ENCODE data around the gene NPFF. TPM values are rescaled to one million over a fixed set of nuclear protein-coding genes. Genes with fewer than 3 reads are reported as not detected.

Gene NPFF
- total and polyA plus RNA-seq, 7 experiments from 2014 or later = not detected

DNA sequence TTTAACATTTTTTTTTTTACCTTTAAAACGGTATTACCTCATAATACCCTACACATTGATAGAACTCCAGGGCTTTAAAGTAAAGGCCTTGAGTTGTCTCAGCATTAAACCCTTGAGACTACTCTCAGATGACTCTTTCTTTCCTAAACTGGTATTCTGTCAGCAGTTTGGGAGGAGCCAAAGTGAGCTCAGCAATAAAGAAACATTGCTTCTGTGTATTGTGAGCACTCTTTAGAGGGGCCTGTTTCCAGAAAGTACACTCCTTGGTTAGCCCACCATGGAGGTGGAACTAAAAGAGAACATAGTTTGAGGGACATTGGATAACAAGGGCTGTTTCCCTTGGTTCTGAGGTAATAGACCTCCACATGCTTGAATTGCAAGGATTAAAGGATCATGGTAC lies 28.4 kb downstream of the NPFF start:
- intact Hi-C loops (cut with micrococcal nuclease) = loop anchor here in 1 of 2 donors (2.0 kb wide), 1 partner anchor 14 kb away; no protein-coding TSS in a partner anchor
- ATAC-seq (no peak), DNase-seq (no peak)
- no peaks in the 10 kb centered on the region for H3K27me3 ChIP-seq (ENCODE audit: control insufficient read depth in 2 of 2, insufficient read depth in 2 of 2, low read length in 2 of 2)
- H3K9me3 Mint-ChIP-seq = peaks cover 0 to 2% (median 0%) of the 10 kb centered on the region in 11 donors
- no peaks in the 10 kb centered on the region for H3K27me3 Mint-ChIP-seq
- H3K36me3 ChIP-seq (ENCODE audit: control insufficient read depth in 2 of 3, insufficient read depth in 3 of 3, low read length in 3 of 3) = peaks cover 31 to 96% (median 31%) of the 10 kb centered on the region in 3 experiments
- peaks cover 4 to 34% (median 17%) of the 10 kb centered on the region in 5 donors for H3K36me3 Mint-ChIP-seq
- no peaks in the 10 kb centered on the region for H3K9me3 ChIP-seq (ENCODE audit: control insufficient read depth in 2 of 3, low read length in 3 of 3)
- H3K27ac Mint-ChIP-seq = peak overlapping the region in 1 of 9 donors; percentile 62
- no peak overlapping the region for H3K4me3 Mint-ChIP-seq
- ChIA-PET POLR2A (interaction anchor here (0.6 to 5.4 kb wide), 4 partner anchors 10 to 31 kb away, joined by 3 to 47 read pairs (median 8); partner anchors contain the start of genes MAP3K12 and TARBP2), CTCF (interaction anchor here (1.5 to 7.5 kb wide), 2 partner anchors 30 to 65 kb away, joined by 4 to 36 read pairs; no protein-coding TSS in a partner anchor)
- no peak overlapping the region for H3K4me3 ChIP-seq (ENCODE audit: low read length)
- H3K27ac ChIP-seq (ENCODE audit: low read depth, low read length) = peak overlapping the region; percentile 43
- peaks cover 2 to 7% of the 10 kb centered on the region in 2 donors for H3K4me1 ChIP-seq (ENCODE audit: control insufficient read depth in 2 of 2, insufficient read depth in 2 of 2, low read length in 2 of 2)
- H3K4me1 Mint-ChIP-seq = peaks cover 10 to 40% (median 29%) of the 10 kb centered on the region in 7 donors

DNA sequence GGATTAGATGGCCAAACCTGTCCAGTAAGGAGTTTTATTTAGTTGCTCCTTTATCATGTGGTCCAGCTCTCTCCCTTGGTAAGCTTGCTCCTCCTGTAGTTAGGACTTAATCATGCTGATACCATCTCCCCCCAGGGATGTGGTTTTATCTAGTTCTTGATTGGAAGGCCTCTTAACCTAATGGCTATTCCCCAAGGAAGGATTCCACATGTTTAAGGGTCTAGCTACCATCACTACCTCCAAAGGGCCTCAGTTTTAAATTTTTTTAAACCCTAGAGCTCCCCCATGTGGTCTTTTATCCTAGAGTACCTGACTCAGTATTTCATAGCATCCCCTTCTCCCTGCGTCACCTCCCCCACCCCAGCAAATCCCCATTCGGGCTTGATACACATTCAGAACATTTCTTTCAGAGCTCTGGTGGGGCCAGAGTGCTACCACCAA lies 30.5 kb downstream of the NPFF start:
- H3K9me3 ChIP-seq (ENCODE audit: control insufficient read depth in 2 of 3, low read length in 3 of 3) = no peaks in the 10 kb centered on the region
- no peak overlapping the region for H3K27ac ChIP-seq (ENCODE audit: low read depth, low read length)
- H3K4me3 ChIP-seq (ENCODE audit: low read length) = no peak overlapping the region
- intact Hi-C loops (cut with micrococcal nuclease) = loop anchor here (1.0 kb wide), 1 partner anchor 32 kb away; no protein-coding TSS in a partner anchor
- H3K4me1 ChIP-seq (ENCODE audit: control insufficient read depth in 2 of 2, insufficient read depth in 2 of 2, low read length in 2 of 2) = peaks cover 8 to 10% of the 10 kb centered on the region in 2 donors
- H3K27ac Mint-ChIP-seq = peak overlapping the region in 6 of 9 donors; percentile 28 to 59 (median 50)
- no peaks in the 10 kb centered on the region for H3K27me3 ChIP-seq (ENCODE audit: control insufficient read depth in 2 of 2, insufficient read depth in 2 of 2, low read length in 2 of 2)
- CTCF ChIA-PET = interaction anchor here (0.8 to 7.5 kb wide), 3 partner anchors 23 to 156 kb away, joined by 3 to 36 read pairs (median 4); partner anchors contain the start of gene AAAS
- peaks cover 11 to 49% (median 41%) of the 10 kb centered on the region in 7 donors for H3K4me1 Mint-ChIP-seq
- H3K36me3 ChIP-seq (ENCODE audit: control insufficient read depth in 2 of 3, insufficient read depth in 3 of 3, low read length in 3 of 3) = peaks cover 49 to 96% (median 49%) of the 10 kb centered on the region in 3 experiments
- DNase-seq (peak in 2 of 9 donors; percentile 17 to 25), ATAC-seq (peak; percentile 40)
- H3K9me3 Mint-ChIP-seq = peaks cover 0 to 2% (median 0%) of the 10 kb centered on the region in 11 donors
- H3K36me3 Mint-ChIP-seq = peaks cover 9 to 39% (median 22%) of the 10 kb centered on the region in 5 donors
- POLR2A ChIA-PET = interaction anchor here (0.7 to 4.0 kb wide), 4 partner anchors 12 to 32 kb away, joined by 3 to 14 read pairs (median 4); partner anchors contain the start of gene TARBP2
- H3K27me3 Mint-ChIP-seq = no peaks in the 10 kb centered on the region
- no peak overlapping the region for H3K4me3 Mint-ChIP-seq

DNA sequence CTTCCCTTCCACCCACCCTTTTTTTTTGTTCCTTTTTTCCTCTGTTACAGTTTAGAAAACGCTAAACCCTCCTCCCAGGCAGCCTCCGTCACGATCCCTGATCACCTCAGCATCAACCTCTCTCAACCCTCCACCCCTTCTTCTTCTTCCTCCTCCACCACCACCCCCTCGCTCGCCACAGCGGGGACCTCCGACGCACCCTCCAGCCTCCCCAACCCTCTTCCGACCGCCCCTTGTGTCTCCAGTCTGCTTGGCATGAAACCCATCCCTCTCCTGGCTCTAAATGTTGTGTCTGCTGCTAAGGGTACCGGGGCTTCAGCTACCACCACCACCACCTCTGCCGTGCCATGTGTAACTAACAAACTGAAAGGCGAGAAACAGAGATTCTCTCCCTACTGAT lies 32.5 kb downstream of the NPFF start:
- peak overlapping the region; percentile 7 for H3K27ac ChIP-seq (ENCODE audit: low read depth, low read length)
- CTCF ChIA-PET = interaction anchor here (0.6 to 7.5 kb wide), 7 partner anchors 11 to 127 kb away, joined by 3 to 36 read pairs (median 3); no protein-coding TSS in a partner anchor
- no peaks in the 10 kb centered on the region for H3K9me3 ChIP-seq (ENCODE audit: control insufficient read depth in 2 of 3, low read length in 3 of 3)
- peaks cover 15 to 58% (median 48%) of the 10 kb centered on the region in 7 donors for H3K4me1 Mint-ChIP-seq
- peak overlapping the region; percentile 33 to 90 (median 67) for H3K27ac Mint-ChIP-seq
- H3K4me3 ChIP-seq (ENCODE audit: low read length) = no peak overlapping the region
- no peaks in the 10 kb centered on the region for H3K27me3 Mint-ChIP-seq
- H3K9me3 Mint-ChIP-seq = peaks cover 0 to 3% (median 0%) of the 10 kb centered on the region in 11 donors
- POLR2A ChIA-PET = interaction anchor here (0.8 to 1.9 kb wide), 7 partner anchors 13 to 49 kb away, joined by 3 to 6 read pairs (median 4); partner anchors contain the start of gene TARBP2
- peaks cover 19 to 46% (median 30%) of the 10 kb centered on the region in 5 donors for H3K36me3 Mint-ChIP-seq
- peaks cover 53 to 93% (median 54%) of the 10 kb centered on the region in 3 experiments for H3K36me3 ChIP-seq (ENCODE audit: control insufficient read depth in 2 of 3, insufficient read depth in 3 of 3, low read length in 3 of 3)
- H3K27me3 ChIP-seq (ENCODE audit: control insufficient read depth in 2 of 2, insufficient read depth in 2 of 2, low read length in 2 of 2) = no peaks in the 10 kb centered on the region
- DNase-seq (no peak), ATAC-seq (peak; percentile 39)
- peaks cover 8 to 10% of the 10 kb centered on the region in 2 donors for H3K4me1 ChIP-seq (ENCODE audit: control insufficient read depth in 2 of 2, insufficient read depth in 2 of 2, low read length in 2 of 2)
- intact Hi-C loops (cut with micrococcal nuclease) = no loop called here
- peak overlapping the region in 5 of 10 donors; percentile 13 to 67 (median 25) for H3K4me3 Mint-ChIP-seq

DNA sequence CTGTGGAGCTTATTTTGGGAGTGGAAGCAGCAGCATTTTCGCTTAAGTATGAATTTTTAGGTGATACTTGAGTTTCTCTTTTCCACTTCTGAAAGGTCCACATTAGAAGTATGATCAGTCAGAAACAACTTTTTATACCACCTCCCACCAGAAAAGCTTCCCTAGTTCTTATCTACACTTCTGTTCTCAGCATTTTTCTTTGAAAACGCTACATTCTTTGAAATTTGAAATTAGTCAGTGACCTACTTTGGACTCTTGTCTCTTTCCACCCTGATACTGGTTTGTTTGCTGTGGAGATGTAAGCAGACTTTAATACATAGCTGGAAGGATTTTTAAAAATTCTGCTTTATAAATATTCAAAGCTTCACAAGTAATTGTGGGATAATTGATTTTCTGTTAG lies 33.2 kb downstream of the NPFF start:
- Mint-ChIP-seq H3K36me3 (peaks cover 19 to 43% (median 30%) of the 10 kb centered on the region in 5 donors), H3K9me3 (peaks cover 0 to 3% (median 0%) of the 10 kb centered on the region in 11 donors), H3K27ac (peak overlapping the region; percentile 18 to 90 (median 72)), H3K4me1 (peaks cover 15 to 58% (median 46%) of the 10 kb centered on the region in 7 donors), H3K4me3 (peak overlapping the region in 1 of 10 donors; percentile 9), H3K27me3 (no peaks in the 10 kb centered on the region)
- H3K4me1 ChIP-seq (ENCODE audit: control insufficient read depth in 2 of 2, insufficient read depth in 2 of 2, low read length in 2 of 2) = peaks cover 8 to 10% of the 10 kb centered on the region in 2 donors
- ChIA-PET POLR2A (interaction anchor here (0.6 to 1.9 kb wide), 8 partner anchors 8 to 87 kb away, joined by 3 to 8 read pairs (median 4); partner anchors contain the start of gene TARBP2), CTCF (interaction anchor here (1.0 to 7.5 kb wide), 6 partner anchors 9 to 126 kb away, joined by 3 to 36 read pairs (median 3); partner anchors contain the start of gene MAP3K12)
- no peak overlapping the region for H3K4me3 ChIP-seq (ENCODE audit: low read length)
- no peaks in the 10 kb centered on the region for H3K9me3 ChIP-seq (ENCODE audit: control insufficient read depth in 2 of 3, low read length in 3 of 3)
- DNase-seq (no peak), ATAC-seq (no peak)
- H3K27ac ChIP-seq (ENCODE audit: low read depth, low read length) = peak overlapping the region; percentile 26
- intact Hi-C loops (cut with micrococcal nuclease) = no loop called here
- H3K27me3 ChIP-seq (ENCODE audit: control insufficient read depth in 2 of 2, insufficient read depth in 2 of 2, low read length in 2 of 2) = no peaks in the 10 kb centered on the region
- peaks cover 51 to 95% (median 52%) of the 10 kb centered on the region in 3 experiments for H3K36me3 ChIP-seq (ENCODE audit: control insufficient read depth in 2 of 3, insufficient read depth in 3 of 3, low read length in 3 of 3)

DNA sequence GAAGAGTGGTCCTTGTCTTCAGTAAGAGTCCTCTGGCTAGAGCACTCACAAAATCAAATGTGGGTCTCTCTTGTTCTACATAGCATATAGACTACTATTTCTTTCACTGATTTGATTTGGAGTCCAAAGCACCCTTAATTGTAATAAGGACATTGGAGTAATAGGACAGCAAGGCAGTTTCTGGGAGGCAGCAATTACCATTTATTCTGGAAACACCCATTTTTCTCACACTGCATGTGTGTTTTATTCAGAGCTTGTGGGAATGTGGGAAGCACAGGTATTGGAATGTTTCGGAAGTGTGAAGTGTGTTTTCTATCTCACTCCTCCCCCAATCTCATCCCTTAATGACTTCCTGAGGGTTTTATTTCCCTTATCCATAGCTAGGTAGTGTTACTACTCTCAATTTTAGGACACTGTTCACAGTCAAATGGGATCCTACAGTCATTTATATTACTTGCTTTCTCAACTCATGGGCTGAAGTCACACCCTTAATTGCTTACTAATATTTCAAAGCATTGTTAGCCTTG lies 35.2 kb downstream of the NPFF start:
- Histone ChIP-seq H3K4me3 (ENCODE audit: low read length) (no peak overlapping the region), H3K9me3 (ENCODE audit: control insufficient read depth in 2 of 3, low read length in 3 of 3) (no peaks in the 10 kb centered on the region), H3K27me3 (ENCODE audit: control insufficient read depth in 2 of 2, insufficient read depth in 2 of 2, low read length in 2 of 2) (no peaks in the 10 kb centered on the region), H3K36me3 (ENCODE audit: control insufficient read depth in 2 of 3, insufficient read depth in 3 of 3, low read length in 3 of 3) (peaks cover 54 to 97% (median 71%) of the 10 kb centered on the region in 3 experiments), H3K4me1 (ENCODE audit: control insufficient read depth in 2 of 2, insufficient read depth in 2 of 2, low read length in 2 of 2) (peaks cover 8 to 10% of the 10 kb centered on the region in 2 donors), H3K27ac (ENCODE audit: low read depth, low read length) (no peak overlapping the region)
- no peaks in the 10 kb centered on the region for H3K27me3 Mint-ChIP-seq
- peaks cover 0 to 2% (median 0%) of the 10 kb centered on the region in 11 donors for H3K9me3 Mint-ChIP-seq
- intact Hi-C loops (cut with micrococcal nuclease) = loop anchor here in 1 of 2 donors (2.0 kb wide), 1 partner anchor 13 kb away; no protein-coding TSS in a partner anchor
- ChIA-PET CTCF (interaction anchor here (2.0 to 7.5 kb wide), 2 partner anchors 27 to 37 kb away, joined by 7 to 36 read pairs; partner anchors contain the start of gene MAP3K12), POLR2A (interaction anchor here (0.6 to 1.1 kb wide), 4 partner anchors 9 to 1200 kb away, joined by 3 read pairs; no protein-coding TSS in a partner anchor)
- DNase-seq (no peak), ATAC-seq (no peak)
- H3K27ac Mint-ChIP-seq = peak overlapping the region in 5 of 9 donors; percentile 49 to 70 (median 57)
- H3K4me3 Mint-ChIP-seq = peak overlapping the region in 1 of 10 donors; percentile 24
- peaks cover 23 to 53% (median 35%) of the 10 kb centered on the region in 5 donors for H3K36me3 Mint-ChIP-seq
- peaks cover 15 to 61% (median 47%) of the 10 kb centered on the region in 7 donors for H3K4me1 Mint-ChIP-seq

DNA sequence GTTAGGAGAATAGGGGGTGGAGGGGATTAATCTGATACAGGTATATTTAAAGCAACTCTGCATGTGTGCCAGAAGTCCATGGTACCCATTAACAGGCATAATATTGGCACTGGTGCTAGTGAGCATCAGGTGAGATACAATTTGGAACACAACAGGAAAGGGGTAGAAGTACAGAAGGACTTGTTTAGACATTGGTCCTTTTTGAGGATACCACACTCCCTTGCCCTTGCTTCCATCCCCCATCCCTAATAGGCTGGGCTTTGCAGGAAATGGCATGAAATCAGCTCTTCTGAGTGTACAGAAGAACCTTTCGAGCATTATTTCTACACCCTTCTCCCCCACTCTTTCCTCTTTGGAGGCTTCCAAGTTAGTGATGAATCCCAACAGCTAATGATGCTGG lies 39.0 kb downstream of the NPFF start:
- Histone ChIP-seq H3K36me3 (ENCODE audit: control insufficient read depth in 2 of 3, insufficient read depth in 3 of 3, low read length in 3 of 3) (peaks cover 61 to 96% (median 82%) of the 10 kb centered on the region in 3 experiments), H3K9me3 (ENCODE audit: control insufficient read depth in 2 of 3, low read length in 3 of 3) (no peaks in the 10 kb centered on the region), H3K4me3 (ENCODE audit: low read length) (no peak overlapping the region), H3K27ac (ENCODE audit: low read depth, low read length) (no peak overlapping the region), H3K4me1 (ENCODE audit: control insufficient read depth in 2 of 2, insufficient read depth in 2 of 2, low read length in 2 of 2) (peaks cover 0 to under 1% of the 10 kb centered on the region in 2 donors), H3K27me3 (ENCODE audit: control insufficient read depth in 2 of 2, insufficient read depth in 2 of 2, low read length in 2 of 2) (no peaks in the 10 kb centered on the region)
- intact Hi-C loops (cut with micrococcal nuclease) = no loop called here
- H3K27me3 Mint-ChIP-seq = no peaks in the 10 kb centered on the region
- H3K4me3 Mint-ChIP-seq = no peak overlapping the region
- ATAC-seq = no peak
- H3K9me3 Mint-ChIP-seq = peaks cover 0 to 2% (median 0%) of the 10 kb centered on the region in 11 donors
- no peak for DNase-seq
- H3K36me3 Mint-ChIP-seq = peaks cover 19 to 59% (median 44%) of the 10 kb centered on the region in 5 donors
- ChIA-PET POLR2A (interaction anchor here (1.1 to 1.7 kb wide), 2 partner anchors 13 kb away, joined by 4 to 5 read pairs; no protein-coding TSS in a partner anchor), CTCF (no interaction called here)
- H3K4me1 Mint-ChIP-seq = peaks cover 21 to 51% (median 41%) of the 10 kb centered on the region in 7 donors
- H3K27ac Mint-ChIP-seq = peak overlapping the region in 3 of 9 donors; percentile 33 to 48 (median 47)

All from naive thymus-derived CD4-positive, alpha-beta T cell (primary cell).